NCI-H187 (cell line): ENCODE results near the gene PMFBP1.

Experiments
- DNase-seq, 2 experiments: peaks; one replicate each; lab custom pipeline; 2025; lab: John Stamatoyannopoulos, UW

Gene PMFBP1

DNA sequence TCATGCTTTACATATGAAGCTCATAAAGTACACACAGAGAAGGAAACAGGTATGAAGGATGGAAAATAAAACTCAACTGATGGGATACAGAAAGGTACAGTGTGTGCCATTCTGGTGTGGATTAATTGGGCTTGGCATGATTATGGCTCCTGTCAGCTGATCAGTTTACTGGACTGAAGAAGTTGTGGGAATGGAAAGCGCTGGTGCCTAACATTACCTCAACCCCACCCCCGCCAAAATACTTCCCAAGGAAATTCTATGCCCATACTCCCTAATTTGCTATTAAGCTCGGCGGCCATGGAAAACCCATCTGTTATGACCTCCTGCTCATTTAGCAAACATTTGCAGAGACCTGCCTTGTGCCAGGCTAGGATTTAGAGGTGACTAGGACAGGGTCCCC, 16.6 kb upstream of the PMFBP1 start:
- DNase-seq, result no peak

- DNase-seq, result no peak
Measured at GRCh38 chr16:72187551-72187950, 15.6 kb upstream of the PMFBP1 start.

DNA sequence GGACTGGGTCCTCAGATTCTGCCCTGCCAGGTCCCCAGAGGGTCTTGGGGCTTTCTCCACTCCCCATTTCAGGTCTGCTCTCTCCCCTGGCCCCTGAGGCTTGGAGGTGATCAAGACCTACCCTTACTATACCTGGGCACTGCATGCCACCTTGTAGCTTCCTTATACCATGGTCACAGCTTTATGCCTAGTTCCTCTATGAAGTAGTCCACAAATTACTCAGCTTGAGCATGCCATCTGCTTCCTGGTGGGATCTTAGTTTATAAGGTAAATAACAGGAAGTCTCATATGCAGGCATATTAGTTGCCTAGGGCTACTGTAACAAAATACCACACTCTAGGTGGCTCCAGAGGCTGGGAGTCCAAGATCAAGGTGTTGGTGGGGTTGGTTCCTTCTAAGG, 11.0 kb upstream of the PMFBP1 start:
- DNase-seq, result no peak

DNA sequence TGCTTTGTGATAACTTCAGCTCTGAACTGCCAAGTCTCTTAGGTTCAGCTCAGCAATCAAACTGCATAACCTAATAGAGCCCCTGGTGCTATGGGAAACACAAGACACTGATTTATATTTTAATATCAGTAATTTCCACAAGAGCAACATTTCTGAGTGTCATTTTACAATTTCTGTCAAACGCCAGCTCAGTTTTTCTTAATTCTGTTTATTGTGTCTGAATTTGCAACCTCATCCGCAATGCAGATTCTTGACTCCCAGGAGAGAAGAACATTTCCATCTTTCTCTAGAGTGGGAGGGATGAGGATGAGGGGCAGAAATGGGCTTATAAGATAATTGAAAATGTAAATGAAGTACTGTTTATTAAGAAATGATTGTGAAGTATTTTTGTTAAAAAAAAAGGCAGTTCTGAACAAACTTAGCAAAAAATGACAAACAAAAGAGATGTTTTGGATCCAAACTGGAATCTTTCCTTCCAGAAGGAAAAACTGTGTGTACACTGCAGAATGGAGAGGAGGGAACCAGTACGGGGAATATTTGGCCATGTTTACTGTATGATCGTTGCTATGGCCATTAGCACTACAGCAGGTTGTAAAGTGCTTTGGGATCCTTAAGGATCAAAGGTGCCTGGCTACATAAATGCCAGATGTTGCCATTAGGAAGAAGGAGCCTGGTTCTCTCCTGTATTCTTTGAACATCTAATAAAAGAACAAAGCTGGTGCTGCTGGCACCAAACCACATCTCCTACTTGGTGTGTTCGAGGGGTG, 7.4 kb upstream of the PMFBP1 start:
- DNase-seq, result no peak

DNA sequence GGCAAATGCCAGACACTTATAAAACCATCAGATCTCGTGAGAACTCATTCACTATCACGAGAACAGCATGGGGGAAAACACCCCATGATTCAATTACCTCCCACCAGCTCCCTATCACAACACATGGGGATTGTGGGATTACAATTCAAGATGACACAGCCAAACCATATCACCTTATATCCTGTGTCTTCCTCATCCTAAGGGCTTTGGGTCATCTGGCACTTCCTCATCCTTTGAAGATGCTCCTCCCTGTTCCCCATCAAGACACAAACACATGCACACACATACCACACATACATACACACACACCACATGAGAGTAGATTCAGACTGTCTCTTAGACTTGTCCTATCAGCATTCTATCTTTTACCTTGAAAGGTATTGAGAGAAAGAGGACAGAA, 2.8 kb upstream of the PMFBP1 start:
- no peak for DNase-seq

- no peak for DNase-seq
Measured at GRCh38 chr16:72173997-72174396, 2.0 kb upstream of the PMFBP1 start.

DNA sequence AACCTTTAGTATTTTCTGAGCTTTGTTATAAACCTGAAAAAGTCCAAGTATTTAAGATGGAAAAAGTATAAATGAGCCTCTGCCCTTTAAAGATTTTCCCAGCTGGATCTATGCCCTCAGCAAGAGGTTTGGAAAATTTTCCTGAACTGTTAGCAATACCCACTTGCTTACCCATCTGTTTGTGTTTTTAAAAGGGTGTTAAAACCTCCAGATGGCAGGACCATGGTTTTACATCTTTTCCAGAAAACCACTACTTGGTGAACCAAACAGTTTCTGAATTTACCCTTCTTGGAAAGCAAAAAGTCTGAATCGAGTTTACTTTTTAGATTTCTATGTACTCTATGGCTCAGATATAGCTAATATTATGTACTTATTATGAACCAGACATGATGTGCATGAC, 719 bp downstream of the PMFBP1 start:
- no peak for DNase-seq

DNA sequence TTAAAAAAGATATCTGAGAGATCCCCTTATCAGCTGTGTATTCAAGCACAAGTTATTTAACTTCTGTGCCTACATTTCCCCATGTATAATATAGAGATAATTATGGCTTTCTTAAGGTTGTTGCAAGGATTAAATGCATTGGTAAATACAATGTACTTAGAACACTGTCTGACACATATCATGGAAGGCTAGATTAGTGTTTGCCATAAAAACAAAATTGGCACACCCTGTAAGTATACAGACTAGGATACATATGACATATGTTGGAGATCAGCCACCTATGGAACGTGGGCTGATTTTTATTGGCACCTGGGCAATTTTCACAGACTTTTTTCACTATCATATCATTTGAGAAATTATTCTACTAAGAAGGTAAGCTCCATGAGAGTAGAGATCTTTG, 2.2 kb downstream of the PMFBP1 start:
- DNase-seq, result no peak

- DNase-seq, result no peak
Measured at GRCh38 chr16:72168365-72168764, 3.6 kb downstream of the PMFBP1 start.

DNA sequence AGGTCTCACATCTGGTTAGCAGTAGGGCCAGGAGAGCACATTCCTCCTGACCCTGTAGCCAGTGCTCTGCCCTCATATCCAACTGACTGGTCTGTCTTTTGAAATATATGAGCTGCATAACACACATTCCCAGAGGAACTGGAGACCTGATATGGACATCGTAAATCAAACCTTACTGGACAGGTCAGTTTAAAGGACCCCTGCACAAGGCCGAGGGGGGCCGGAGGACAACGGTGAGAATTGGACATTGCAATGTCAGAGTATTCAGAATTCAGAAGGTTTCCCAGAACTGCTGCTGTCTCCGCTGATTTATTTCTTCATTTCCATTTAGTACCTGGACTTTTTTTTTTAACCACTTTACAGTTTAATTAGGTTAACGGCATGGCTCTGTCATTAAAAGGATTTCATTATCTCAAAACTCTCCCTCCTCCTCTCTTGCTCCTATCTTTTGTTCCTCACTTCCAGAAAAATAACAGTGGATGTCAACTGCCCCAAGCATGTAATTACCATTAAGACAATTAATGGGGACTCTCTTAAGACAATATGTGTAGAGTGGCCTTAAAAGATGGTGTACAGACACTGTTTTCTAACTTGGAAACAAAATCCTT, 4.9 kb downstream of the PMFBP1 start:
- DNase-seq, result no peak

- DNase-seq, result no peak
Measured at GRCh38 chr16:72166151-72166550, 5.8 kb downstream of the PMFBP1 start.

- no peak for DNase-seq
Measured at GRCh38 chr16:72164691-72165090, 7.3 kb downstream of the PMFBP1 start.

DNA sequence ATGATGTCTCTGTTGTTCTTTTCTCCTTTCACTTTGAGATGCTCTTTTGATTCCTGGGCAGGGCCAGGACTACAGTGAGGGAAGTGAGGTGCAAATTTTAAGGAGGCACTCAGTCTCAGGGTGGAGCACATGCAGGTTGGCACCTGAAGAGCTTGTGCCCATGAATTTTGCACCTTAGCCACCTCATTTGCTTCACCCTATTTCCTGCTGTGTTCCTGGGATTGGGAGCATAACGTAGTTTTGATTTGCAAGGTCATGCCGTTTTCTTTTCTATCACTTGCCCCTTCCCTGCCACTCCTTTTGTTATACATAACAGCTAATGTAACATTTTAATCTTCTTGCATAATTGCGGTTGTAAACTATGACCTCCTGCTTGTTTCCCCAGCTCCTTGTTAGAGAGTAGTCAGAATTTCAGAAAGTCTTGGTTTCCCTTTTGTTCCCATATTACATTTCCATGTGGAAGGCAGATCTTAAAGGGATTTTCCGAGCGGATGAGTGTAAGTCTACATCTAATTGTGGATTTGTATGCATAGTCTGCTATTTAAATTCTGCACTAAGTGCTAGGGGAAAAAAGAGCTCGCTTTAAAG, 9.8 kb downstream of the PMFBP1 start:
- no peak for DNase-seq

- DNase-seq, result no peak
Measured at GRCh38 chr16:72159801-72160200, 12.2 kb downstream of the PMFBP1 start.

GRCh38 chr16:72159386-72159785, 12.6 kb downstream of the PMFBP1 start:
- DNase-seq, result no peak

DNA sequence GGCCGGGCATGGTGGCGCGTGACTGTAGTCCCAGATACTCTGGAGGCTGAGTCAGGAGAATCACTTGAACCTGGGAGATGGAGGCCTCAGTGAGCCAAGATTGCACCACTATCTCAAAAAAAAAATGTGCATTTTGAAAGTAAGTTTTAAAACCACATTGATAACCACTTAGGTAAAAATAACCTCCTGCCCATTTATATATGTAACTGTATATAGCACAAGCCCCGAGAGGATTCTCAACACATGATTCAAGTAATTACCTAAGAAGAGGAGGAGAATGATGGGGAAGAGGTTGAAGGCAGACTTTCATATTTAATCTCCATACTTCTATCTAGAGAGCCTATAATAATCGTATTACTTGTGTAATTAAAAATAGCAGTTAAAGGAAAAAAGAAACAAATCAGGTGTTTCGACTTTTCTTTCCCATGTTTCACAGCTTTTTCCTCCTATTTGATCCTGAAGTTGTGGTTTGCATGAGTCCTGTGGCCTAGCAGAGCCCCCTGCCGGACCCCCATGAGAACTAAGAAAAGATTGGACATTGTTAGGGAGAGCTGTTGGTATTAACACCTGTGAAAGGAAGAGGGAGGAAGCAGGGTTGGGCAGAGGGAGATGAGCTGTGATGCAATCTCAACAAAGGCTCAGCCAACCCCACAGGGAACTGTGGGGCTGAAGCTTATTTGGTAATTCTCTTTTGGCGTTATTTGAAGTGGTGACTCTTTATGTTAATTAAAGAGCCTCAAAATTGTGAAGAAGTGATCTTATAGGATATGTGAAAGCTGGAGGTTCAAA, 22.1 kb downstream of the PMFBP1 start:
- no peak for DNase-seq

GRCh38 chr16:72142476-72142875, 29.5 kb downstream of the PMFBP1 start:
- no peak for DNase-seq

DNA sequence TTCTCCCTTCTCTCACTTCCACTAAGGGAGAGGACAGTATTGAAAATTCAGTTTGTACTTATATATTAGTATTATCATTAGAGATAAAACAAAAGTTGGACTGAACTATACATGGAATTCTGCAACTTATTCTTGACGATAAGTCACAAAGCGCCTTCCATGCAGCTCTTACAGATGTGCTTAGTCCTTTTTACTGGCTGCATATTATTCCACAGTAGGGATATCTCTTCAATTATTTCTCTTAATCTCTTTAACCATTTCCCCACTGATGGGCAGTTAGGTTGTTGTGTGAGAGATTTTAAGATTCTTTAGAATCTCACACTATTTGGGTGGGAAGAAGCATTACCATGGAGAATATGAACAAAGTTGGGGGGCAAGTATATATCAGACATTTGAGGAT, 32.0 kb downstream of the PMFBP1 start:
- DNase-seq, result no peak

- DNase-seq, result no peak
Measured at GRCh38 chr16:72138064-72138572, 33.8 kb downstream of the PMFBP1 start.

DNA sequence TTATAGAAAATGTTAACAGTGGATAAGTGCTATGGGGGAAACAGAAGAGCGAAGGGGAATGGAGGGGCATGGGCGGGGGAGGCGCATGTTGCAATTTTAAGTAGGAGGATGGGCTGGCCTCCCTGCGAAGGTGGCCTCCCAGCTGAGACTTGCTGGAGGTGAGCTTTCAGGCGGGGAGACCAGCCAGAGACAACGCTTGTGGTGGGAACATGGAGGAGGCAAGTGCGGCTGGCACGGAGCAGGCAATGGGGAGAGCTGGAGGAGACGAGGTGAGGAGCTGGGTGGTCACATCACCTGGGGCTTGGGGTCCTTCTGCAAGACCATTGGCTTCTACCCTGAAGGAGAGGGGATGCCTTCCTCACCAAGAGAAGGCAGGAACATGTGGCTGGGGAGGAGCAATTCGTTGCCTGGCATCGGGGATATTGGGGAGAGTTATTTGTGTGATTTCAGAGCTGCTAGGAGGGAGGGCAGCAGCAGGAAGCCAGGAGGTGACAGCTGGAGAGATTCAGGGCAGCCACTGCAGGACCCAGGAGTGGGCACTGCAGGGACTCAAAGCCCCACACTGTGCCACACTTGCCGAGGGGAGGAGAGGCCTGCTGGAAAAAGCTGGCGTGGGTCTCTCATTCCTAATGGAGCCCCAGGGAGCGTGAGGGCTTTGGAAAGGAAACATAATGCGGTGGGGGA, 34.4 kb downstream of the PMFBP1 start:
- no peak for DNase-seq

- DNase-seq, result no peak
Measured at GRCh38 chr16:72134507-72134906, 37.4 kb downstream of the PMFBP1 start.

DNA sequence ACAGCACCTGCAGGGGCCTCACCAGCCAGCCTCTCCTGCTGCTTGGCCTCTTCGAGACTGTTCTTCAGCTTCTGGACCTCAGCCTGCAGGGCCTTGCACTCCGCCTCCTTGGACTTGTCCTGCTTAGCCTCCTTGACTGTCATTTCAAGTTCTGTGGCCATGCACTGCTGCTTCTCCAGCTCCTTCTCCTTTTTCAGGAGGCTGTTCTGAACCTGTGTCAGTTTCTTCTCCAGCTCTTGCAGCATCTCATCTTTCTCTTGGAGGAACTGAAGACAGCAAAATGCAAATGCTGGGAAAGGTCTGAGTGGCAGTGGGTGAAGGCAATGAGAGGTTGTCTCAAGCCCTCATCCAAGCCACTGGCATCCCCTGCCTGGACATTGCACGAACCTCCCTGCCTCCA, 39.2 kb downstream of the PMFBP1 start:
- DNase-seq, result no peak
